ENCODE results near the gene RPS16. TPM values are rescaled to one million over a fixed set of nuclear protein-coding genes. Genes with fewer than 3 reads are reported as not detected.

RPS16 gene
- total RNA-seq, 1 donor, result 148 TPM

DNA sequence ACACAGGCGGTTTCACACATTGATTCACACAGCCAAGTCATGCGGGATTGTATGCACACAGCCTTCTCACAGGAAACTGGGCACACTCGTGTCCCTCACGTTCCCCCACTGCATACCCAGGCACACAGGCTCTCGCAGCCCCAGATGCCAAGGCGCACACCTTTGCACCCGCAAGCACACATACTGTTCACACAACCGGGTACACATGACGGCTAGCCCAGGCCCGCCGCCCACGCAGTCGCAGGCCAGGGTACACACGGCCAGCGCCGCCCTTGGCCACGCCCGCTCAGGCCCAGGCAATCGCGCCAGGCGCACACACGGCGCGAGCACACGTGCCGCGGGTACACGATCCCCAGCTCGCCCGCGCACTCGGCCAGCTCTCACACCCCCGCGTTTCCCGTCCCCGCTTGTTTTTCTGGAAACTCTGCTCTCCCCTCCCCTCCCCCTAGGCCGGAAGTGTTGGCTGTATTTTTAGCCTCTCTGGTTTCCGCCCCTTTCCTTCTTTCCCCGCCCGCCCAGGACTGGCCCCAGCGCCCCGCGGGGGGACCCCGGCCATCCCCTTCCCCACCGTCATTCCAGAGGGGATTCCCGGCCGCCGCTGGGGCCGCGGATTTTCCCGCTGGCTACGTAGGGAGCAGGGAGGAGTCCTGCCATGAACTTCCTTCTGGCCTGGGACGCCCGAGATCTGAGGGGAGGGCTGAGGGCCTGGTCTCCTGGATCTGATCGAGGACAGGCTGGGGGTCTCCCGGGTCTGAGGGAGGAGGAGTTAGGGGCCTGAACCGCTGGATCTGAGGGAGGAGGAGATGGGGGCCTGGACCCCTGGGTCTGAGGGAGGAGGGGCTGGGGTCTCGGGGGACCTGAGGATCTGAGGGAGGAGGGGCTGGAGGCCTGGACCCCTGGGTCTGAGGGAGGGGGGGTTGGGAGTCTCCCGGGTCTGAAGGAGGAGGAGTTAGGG is 33.1 kb downstream of the RPS16 start:
- H3K4me3 ChIP-seq (ENCODE audit: low read depth, low read length), result peak overlapping the region; percentile 60
- DNase-seq (ENCODE audit: low read depth), result peak; percentile 94
- TF ChIP-seq, protein P1, sequence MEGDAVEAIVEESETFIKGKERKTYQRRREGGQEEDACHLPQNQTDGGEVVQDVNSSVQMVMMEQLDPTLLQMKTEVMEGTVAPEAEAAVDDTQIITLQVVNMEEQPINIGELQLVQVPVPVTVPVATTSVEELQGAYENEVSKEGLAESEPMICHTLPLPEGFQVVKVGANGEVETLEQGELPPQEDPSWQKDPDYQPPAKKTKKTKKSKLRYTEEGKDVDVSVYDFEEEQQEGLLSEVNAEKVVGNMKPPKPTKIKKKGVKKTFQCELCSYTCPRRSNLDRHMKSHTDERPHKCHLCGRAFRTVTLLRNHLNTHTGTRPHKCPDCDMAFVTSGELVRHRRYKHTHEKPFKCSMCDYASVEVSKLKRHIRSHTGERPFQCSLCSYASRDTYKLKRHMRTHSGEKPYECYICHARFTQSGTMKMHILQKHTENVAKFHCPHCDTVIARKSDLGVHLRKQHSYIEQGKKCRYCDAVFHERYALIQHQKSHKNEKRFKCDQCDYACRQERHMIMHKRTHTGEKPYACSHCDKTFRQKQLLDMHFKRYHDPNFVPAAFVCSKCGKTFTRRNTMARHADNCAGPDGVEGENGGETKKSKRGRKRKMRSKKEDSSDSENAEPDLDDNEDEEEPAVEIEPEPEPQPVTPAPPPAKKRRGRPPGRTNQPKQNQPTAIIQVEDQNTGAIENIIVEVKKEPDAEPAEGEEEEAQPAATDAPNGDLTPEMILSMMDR (IDR thresholded peaks at IDR 0.05; ENCODE audit: insufficient read depth, low read length), result no peak

- DNase-seq (ENCODE audit: low read depth), result peak; percentile 77
- no peak overlapping the region for H3K4me3 ChIP-seq (ENCODE audit: low read depth, low read length)
- TF ChIP-seq, protein P1 (IDR thresholded peaks at IDR 0.05; ENCODE audit: insufficient read depth, low read length), result no peak
Observed at GRCh38 chr19:39401549-39402345, 34.0 kb downstream of the RPS16 start.

GRCh38 chr19:39401070-39401548 is 34.6 kb downstream of the RPS16 start:
- TF ChIP-seq, protein P1 (IDR thresholded peaks at IDR 0.05; ENCODE audit: insufficient read depth, low read length), result no peak
- H3K4me3 ChIP-seq (ENCODE audit: low read depth, low read length), result no peak overlapping the region
- no peak for DNase-seq (ENCODE audit: low read depth)

- no peak overlapping the region for H3K4me3 ChIP-seq (ENCODE audit: low read depth, low read length)
- no peak for DNase-seq (ENCODE audit: low read depth)
- TF ChIP-seq, protein P1 (IDR thresholded peaks at IDR 0.05; ENCODE audit: insufficient read depth, low read length), result no peak
Observed at GRCh38 chr19:39400061-39400460, 35.7 kb downstream of the RPS16 start.

DNA sequence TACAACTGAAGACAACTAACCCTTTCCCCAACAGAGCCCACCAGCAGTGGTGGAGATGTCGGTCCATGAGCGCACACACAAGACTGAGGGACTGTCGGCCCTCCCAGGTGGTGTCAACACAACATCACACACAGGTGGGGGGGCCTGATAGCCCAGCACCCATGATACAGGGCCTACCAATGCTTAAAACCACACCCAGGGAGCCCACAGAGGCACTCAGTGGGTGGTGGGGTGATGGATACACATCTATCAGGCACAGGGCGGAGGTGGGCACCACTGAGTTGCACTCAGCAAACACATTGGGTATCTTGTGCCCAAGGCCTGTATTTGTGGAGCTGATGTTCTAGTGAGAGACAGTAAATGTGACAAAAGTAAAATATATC is 36.1 kb downstream of the RPS16 start:
- no peak for DNase-seq (ENCODE audit: low read depth)
- no peak overlapping the region for H3K4me3 ChIP-seq (ENCODE audit: low read depth, low read length)
- TF ChIP-seq, protein P1 (IDR thresholded peaks at IDR 0.05; ENCODE audit: insufficient read depth, low read length), result no peak

- peak; percentile 84 for DNase-seq (ENCODE audit: low read depth)
- no peak overlapping the region for H3K4me3 ChIP-seq (ENCODE audit: low read depth, low read length)
- TF ChIP-seq, protein P1 (IDR thresholded peaks at IDR 0.05; ENCODE audit: insufficient read depth, low read length), result no peak
Observed at GRCh38 chr19:39398297-39398864, 37.4 kb downstream of the RPS16 start.
